ENCODE measurements around the gene TAF15. TPM values are rescaled to one million over a fixed set of nuclear protein-coding genes. Genes with fewer than 3 reads are reported as not detected.

The TAF15 gene
- polyA plus RNA-seq, 1 experiment: 27.4 TPM

- H3K27me3 ChIP-seq (ENCODE audit: control insufficient read depth, insufficient read depth, low read length): no peaks in the 10 kb centered on the region
- H3K36me3 ChIP-seq (ENCODE audit: control insufficient read depth, insufficient read depth, low read length): no peaks in the 10 kb centered on the region; the same call in 1 of the 2 replicates
- DNase-seq (ENCODE audit: low read depth): no peak
- no peak for TF ChIP-seq CTCF (IDR thresholded peaks at IDR 0.05; ENCODE audit: insufficient read depth, low read depth, low read length)
- ChIA-PET CTCF (interaction anchor here (0.9 to 4.3 kb wide), 4 partner anchors 9 to 16 kb away, joined by 3 to 20 read pairs (median 4); no protein-coding TSS in a partner anchor), POLR2A (interaction anchor here (0.6 kb wide), 1 partner anchor 77 kb away, joined by 3 read pairs; no protein-coding TSS in a partner anchor)
- no peak overlapping the region for H3K4me3 ChIP-seq (ENCODE audit: low read depth, low read length)
Observed at GRCh38 chr17:35865412-35866340, 56.4 kb downstream of the TAF15 start.

GRCh38 chr17:35866341-35866950 lies 57.2 kb downstream of the TAF15 start:
- POLR2A ChIA-PET: no interaction called here
- H3K27me3 ChIP-seq (ENCODE audit: control insufficient read depth, insufficient read depth, low read length): no peaks in the 10 kb centered on the region
- CTCF ChIA-PET: interaction anchor here (0.9 to 4.3 kb wide), 4 partner anchors 8 to 17 kb away, joined by 3 to 20 read pairs (median 4); no protein-coding TSS in a partner anchor
- no peak overlapping the region for H3K4me3 ChIP-seq (ENCODE audit: low read depth, low read length)
- no peak for TF ChIP-seq CTCF (IDR thresholded peaks at IDR 0.05; ENCODE audit: insufficient read depth, low read depth, low read length)
- no peaks in the 10 kb centered on the region; the same call in 1 of the 2 replicates for H3K36me3 ChIP-seq (ENCODE audit: control insufficient read depth, insufficient read depth, low read length)
- DNase-seq (ENCODE audit: low read depth): peak; percentile 24

GRCh38 chr17:35867574-35867973 lies 58.3 kb downstream of the TAF15 start:
- Histone ChIP-seq H3K27me3 (ENCODE audit: control insufficient read depth, insufficient read depth, low read length) (no peaks in the 10 kb centered on the region), H3K4me3 (ENCODE audit: low read depth, low read length) (no peak overlapping the region), H3K36me3 (ENCODE audit: control insufficient read depth, insufficient read depth, low read length) (no peaks in the 10 kb centered on the region; the same call in 1 of the 2 replicates)
- CTCF ChIA-PET: no interaction called here
- DNase-seq (ENCODE audit: low read depth): no peak
- POLR2A ChIA-PET: no interaction called here
- TF ChIP-seq CTCF (IDR thresholded peaks at IDR 0.05; ENCODE audit: insufficient read depth, low read depth, low read length): no peak

- TF ChIP-seq CTCF (IDR thresholded peaks at IDR 0.05; ENCODE audit: insufficient read depth, low read depth, low read length): no peak
- H3K27me3 ChIP-seq (ENCODE audit: control insufficient read depth, insufficient read depth, low read length): no peaks in the 10 kb centered on the region
- DNase-seq (ENCODE audit: low read depth): no peak
- no peak within 1 kb of the TSS for H3K4me3 ChIP-seq (ENCODE audit: low read depth, low read length)
- no peaks in the 10 kb centered on the region; the same call in 1 of the 2 replicates for H3K36me3 ChIP-seq (ENCODE audit: control insufficient read depth, insufficient read depth, low read length)
- ChIA-PET POLR2A (no interaction called here), CTCF (no interaction called here)
Observed at GRCh38 chr17:35868737-35869136, 59.5 kb downstream of the TAF15 start, which contains the start of gene HEATR9. TSS of gene HEATR9 (minus strand) at chr17:35868891. CDS start at chr17:35868742, 149 bp downstream.

Data from BJ (cell line).